Neural progenitor cell (in vitro differentiated cells): ENCODE data around the gene FOXN3. TPM values are rescaled to one million over a fixed set of nuclear protein-coding genes. Genes with fewer than 3 reads are reported as not detected.

Source experiments
- DNase-seq: peaks from one replicate; pipeline ENCODE4 v3.0.0-alpha.2; 2016; ENCODE audit warnings: low spot score
- H2AFZ ChIP-seq: fragments of 200-600 bp; sonication (generic); replicated peaks from 2 replicates; pipeline ENCODE4 v1.6.1; 2016; ENCODE audit warnings: antibody characterized with exemption
- H3F3A ChIP-seq: fragments of 200-600 bp; sonication (generic); 2 replicates; pipeline ENCODE4 v1.6.1; 2016; ENCODE audit warnings: antibody characterized with exemption, low read depth
- H3K27ac ChIP-seq: fragments of 200-600 bp; sonication (generic); 2 replicates; pipeline ENCODE4 v1.5.1; 2016; ENCODE audit warnings: mild to moderate bottlenecking
- H3K27me3 ChIP-seq: fragments of 200-600 bp; sonication (generic); 2 replicates; pipeline ENCODE4 v1.6.1; 2016; ENCODE audit warnings: mild to moderate bottlenecking, moderate library complexity
- H3K36me3 ChIP-seq: fragments of 200-600 bp; sonication (generic); 2 replicates; pipeline ENCODE4 v1.5.1; 2016
- H3K4me1 ChIP-seq: fragments of 200-600 bp; sonication (generic); 2 replicates; pipeline ENCODE4 v1.6.1; 2016; ENCODE audit warnings: mixed run types
- H3K4me2 ChIP-seq: fragments of 200-600 bp; sonication (generic); 2 replicates; pipeline ENCODE4 v1.6.1; 2016
- H3K4me3 ChIP-seq: fragments of 200-600 bp; sonication (generic); 2 replicates; pipeline ENCODE4 v1.5.1; 2016
- H3K79me2 ChIP-seq: fragments of 200-600 bp; sonication (generic); 2 replicates; pipeline ENCODE4 v1.6.1; 2016; ENCODE audit warnings: low read depth
- H3K9ac ChIP-seq: fragments of 200-600 bp; sonication (generic); 2 replicates; pipeline ENCODE4 v1.6.1; 2016
- H3K9me3 ChIP-seq: fragments of 200-600 bp; sonication (generic); 2 replicates; pipeline ENCODE4 v1.5.1; 2016; ENCODE audit warnings: low read depth
- H4K20me1 ChIP-seq: fragments of 200-600 bp; sonication (generic); 2 replicates; pipeline ENCODE4 v1.6.1; 2016; ENCODE audit warnings: low read depth
- H3K27ac Mint-ChIP-seq: 3 replicates; pipeline ENCODE4 v1.8.0; 2021; ENCODE audit warnings: mixed read lengths
- H3K27me3 Mint-ChIP-seq: 2 replicates; pipeline ENCODE4 v1.8.0; 2022; ENCODE audit warnings: low read depth, mild to moderate bottlenecking, inconsistent platforms, moderate library complexity, mixed read lengths; ENCODE audit not compliant: insufficient read depth
- H3K36me3 Mint-ChIP-seq: 3 replicates; pipeline ENCODE4 v1.8.0; 2021; ENCODE audit warnings: mixed read lengths
- H3K4me1 Mint-ChIP-seq: 3 replicates; pipeline ENCODE4 v1.8.0; 2021; ENCODE audit warnings: mixed read lengths
- H3K4me3 Mint-ChIP-seq: 3 replicates; pipeline ENCODE4 v1.8.0; 2021; ENCODE audit warnings: mild to moderate bottlenecking, moderate library complexity, mixed read lengths
- H3K9me3 Mint-ChIP-seq: 3 replicates; pipeline ENCODE4 v1.8.0; 2020; ENCODE audit warnings: mixed read lengths
- CTCF ChIP-seq: fragments of 200-600 bp; sonication (generic); IDR thresholded peaks from 2 replicates; pipeline ENCODE4 v1.5.1; 2017; ENCODE audit warnings: antibody characterized with exemption, mild to moderate bottlenecking
- EZH2 ChIP-seq: fragments of 200-600 bp; sonication (generic); IDR thresholded peaks from 2 replicates; pipeline ENCODE4 v1.6.1; 2017; ENCODE audit warnings: antibody characterized with exemption, mild to moderate bottlenecking, moderate library complexity
- EZH2phosphoT487 ChIP-seq: fragments of 200-600 bp; sonication (generic); IDR thresholded peaks from 2 replicates; pipeline ENCODE4 v1.6.1; 2017; ENCODE audit warnings: antibody characterized with exemption
- total RNA-seq: library from RNA; depleted of rRNA; stranded (reverse); fragments of >200 nt; gene quantifications from 2 replicates; pipeline ENCODE4 v1.2.3, GENCODE V29; 2015; ENCODE audit warnings: low replicate concordance

FOXN3 gene
- total RNA-seq, 1 donor from 2014 or later: 39.5 TPM

GRCh38 chr14:89186856-89187376, 230.1 kb downstream of the FOXN3 start:
- H3K27me3 Mint-ChIP-seq: peaks cover 11% of the 10 kb centered on the region
- H3K36me3 Mint-ChIP-seq: peaks cover 5% of the 10 kb centered on the region
- Histone ChIP-seq H3K79me2 (peaks cover 23% of the 10 kb centered on the region), H3K4me2 (no peak overlapping the region), H4K20me1 (peaks cover 31% of the 10 kb centered on the region), H3K27ac (no peak overlapping the region), H2AFZ (no peak overlapping the region), H3K4me1 (peaks cover 24% of the 10 kb centered on the region), H3K9ac (no peak overlapping the region), H3K27me3 (no peaks in the 10 kb centered on the region), H3F3A (peaks cover 21% of the 10 kb centered on the region), H3K4me3 (no peak overlapping the region), H3K9me3 (no peaks in the 10 kb centered on the region), H3K36me3 (no peaks in the 10 kb centered on the region)
- DNase-seq: no peak
- H3K4me1 Mint-ChIP-seq: peaks cover 35% of the 10 kb centered on the region
- no peak overlapping the region for H3K4me3 Mint-ChIP-seq
- H3K9me3 Mint-ChIP-seq: no peaks in the 10 kb centered on the region
- TF ChIP-seq CTCF (no peak), EZH2phosphoT487 (no peak), EZH2 (no peak)
- H3K27ac Mint-ChIP-seq: peak overlapping the region; percentile 55

- Histone ChIP-seq H3K4me3 (peak overlapping the region; percentile 17), H3K36me3 (no peaks in the 10 kb centered on the region), H3K4me2 (peak overlapping the region; percentile 67), H4K20me1 (peaks cover 26% of the 10 kb centered on the region), H3F3A (peaks cover 21% of the 10 kb centered on the region), H3K4me1 (peaks cover 24% of the 10 kb centered on the region), H3K27me3 (no peaks in the 10 kb centered on the region), H3K9ac (no peak overlapping the region), H3K79me2 (peaks cover 26% of the 10 kb centered on the region), H2AFZ (no peak overlapping the region), H3K27ac (peak overlapping the region; percentile 72), H3K9me3 (no peaks in the 10 kb centered on the region)
- peak; percentile 75 for DNase-seq
- no peak overlapping the region for H3K4me3 Mint-ChIP-seq
- H3K27ac Mint-ChIP-seq: peak overlapping the region; percentile 9
- no peaks in the 10 kb centered on the region for H3K9me3 Mint-ChIP-seq
- peaks cover 5% of the 10 kb centered on the region for H3K36me3 Mint-ChIP-seq
- H3K27me3 Mint-ChIP-seq: peaks cover 11% of the 10 kb centered on the region
- TF ChIP-seq EZH2phosphoT487 (no peak), CTCF (peak; percentile 29)
- H3K4me1 Mint-ChIP-seq: peaks cover 33% of the 10 kb centered on the region
Observed at GRCh38 chr14:89185919-89186855, 230.8 kb downstream of the FOXN3 start.

GRCh38 chr14:89184952-89185351, 232.1 kb downstream of the FOXN3 start:
- Histone ChIP-seq H3K9me3 (no peaks in the 10 kb centered on the region), H4K20me1 (peaks cover 24% of the 10 kb centered on the region), H3K27ac (no peak overlapping the region), H3K79me2 (peaks cover 26% of the 10 kb centered on the region), H3K9ac (no peak overlapping the region), H3K4me2 (no peak overlapping the region), H3K36me3 (no peaks in the 10 kb centered on the region), H3K4me1 (peaks cover 24% of the 10 kb centered on the region), H2AFZ (no peak overlapping the region), H3K27me3 (no peaks in the 10 kb centered on the region), H3F3A (peaks cover 21% of the 10 kb centered on the region), H3K4me3 (no peak overlapping the region)
- Mint-ChIP-seq H3K9me3 (no peaks in the 10 kb centered on the region), H3K36me3 (peaks cover 5% of the 10 kb centered on the region), H3K4me1 (peaks cover 21% of the 10 kb centered on the region), H3K4me3 (no peak overlapping the region), H3K27ac (no peak overlapping the region), H3K27me3 (peaks cover 11% of the 10 kb centered on the region)
- no peak for DNase-seq
- TF ChIP-seq EZH2phosphoT487 (no peak), CTCF (no peak), EZH2 (no peak)
